ENCODE measurements around the gene MAPKAPK2. TPM values are rescaled to one million over a fixed set of nuclear protein-coding genes. Genes with fewer than 3 reads are reported as not detected.
A peak's percentile ranks its signal among the peaks of the same experiment; 100 is the strongest.
"Not testable (repeated sequence)": the region's sequence is repeated elsewhere in the genome, so short reads cannot be mapped to it uniquely, and the experiment has no call there.

Gene MAPKAPK2
- total RNA-seq, 1 experiment from 2014 or later, result 96.2 TPM

GRCh38 chr1:206761159-206761768 lies 76.6 kb downstream of the MAPKAPK2 start:
- peaks cover 5% of the 10 kb centered on the region for H3K4me1 Mint-ChIP-seq (ENCODE audit: low read depth, unreplicated experiment)
- no peaks in the 10 kb centered on the region for H3K36me3 Mint-ChIP-seq (ENCODE audit: insufficient read depth, unreplicated experiment)
- no TSS peak for BruUV-seq (replicated peaks)
- no peaks in the 10 kb centered on the region for H3K9me3 Mint-ChIP-seq (ENCODE audit: low read depth, unreplicated experiment)
- TF ChIP-seq CTCF (IDR thresholded peaks at IDR 0.05; ENCODE audit: unreplicated experiment), result no peak
- H3K4me3 Mint-ChIP-seq (ENCODE audit: low read depth, unreplicated experiment), result no peak overlapping the region
- CTCF ChIA-PET, result interaction anchor here (1.2 kb wide), 1 partner anchor 308 kb away, joined by 14 read pairs; no protein-coding TSS in a partner anchor
- DNase-seq, result no peak
- H3K27ac Mint-ChIP-seq (ENCODE audit: unreplicated experiment), result no peak overlapping the region
- intact Hi-C loops (cut with micrococcal nuclease; ENCODE audit: unreplicated experiment), result no loop called here
- peaks cover 26% of the 10 kb centered on the region for H3K27me3 Mint-ChIP-seq (ENCODE audit: unreplicated experiment)

DNA sequence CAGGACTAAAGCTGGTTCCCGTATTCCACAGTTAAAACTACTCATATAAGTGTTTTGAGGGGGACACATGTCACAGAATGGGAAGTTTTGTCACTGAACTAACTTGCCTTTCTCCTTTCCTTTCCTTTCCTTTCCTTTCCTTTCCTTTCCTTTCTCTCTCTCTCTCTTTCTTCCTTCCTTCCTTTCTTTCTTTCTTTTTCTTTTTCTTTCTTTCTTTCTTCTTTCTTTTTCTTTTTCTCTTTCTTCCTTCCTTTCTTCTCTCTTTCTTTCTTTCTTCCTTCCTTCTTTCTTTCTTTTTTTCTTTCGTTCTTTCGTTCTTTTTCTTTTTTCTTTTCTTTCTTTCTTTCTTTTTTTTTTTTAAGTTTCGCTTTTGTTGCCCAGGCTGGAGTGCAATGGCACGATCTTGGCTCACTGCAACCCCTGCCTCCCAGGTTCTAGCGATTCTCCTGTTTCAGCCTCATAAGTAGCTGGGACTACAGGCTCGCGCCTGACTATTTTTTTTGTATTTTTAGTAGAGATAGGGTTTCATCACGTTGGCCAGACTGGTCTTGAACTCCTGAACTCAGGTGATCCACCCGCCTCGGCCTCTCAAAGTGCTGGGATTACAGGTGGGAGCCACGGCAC lies 78.1 kb downstream of the MAPKAPK2 start:
- H3K27me3 Mint-ChIP-seq (ENCODE audit: unreplicated experiment), result peaks cover 26% of the 10 kb centered on the region
- not testable (repeated sequence) for BruUV-seq (replicated peaks)

GRCh38 chr1:206765771-206766170 lies 81.1 kb downstream of the MAPKAPK2 start:
- peaks cover 45% of the 10 kb centered on the region for H3K27me3 Mint-ChIP-seq (ENCODE audit: unreplicated experiment)
- DNase-seq; H3K9me3 Mint-ChIP-seq (ENCODE audit: low read depth, unreplicated experiment); H3K4me3 Mint-ChIP-seq (ENCODE audit: low read depth, unreplicated experiment); H3K36me3 Mint-ChIP-seq (ENCODE audit: insufficient read depth, unreplicated experiment); BruUV-seq (replicated peaks); intact Hi-C loops (cut with micrococcal nuclease; ENCODE audit: unreplicated experiment); H3K27ac Mint-ChIP-seq (ENCODE audit: unreplicated experiment); H3K4me1 Mint-ChIP-seq (ENCODE audit: low read depth, unreplicated experiment): not testable (repeated sequence)
- CTCF ChIA-PET, result interaction anchor here (0.8 to 1.4 kb wide), 5 partner anchors 10 to 215 kb away, joined by 3 to 4 read pairs (median 4); no protein-coding TSS in a partner anchor

More for the DNA sequence above, 78.1 kb downstream of the MAPKAPK2 start:
- H3K9me3 Mint-ChIP-seq (ENCODE audit: low read depth, unreplicated experiment); H3K27ac Mint-ChIP-seq (ENCODE audit: unreplicated experiment); H3K4me3 Mint-ChIP-seq (ENCODE audit: low read depth, unreplicated experiment); DNase-seq; H3K4me1 Mint-ChIP-seq (ENCODE audit: low read depth, unreplicated experiment); H3K36me3 Mint-ChIP-seq (ENCODE audit: insufficient read depth, unreplicated experiment); intact Hi-C loops (cut with micrococcal nuclease; ENCODE audit: unreplicated experiment): not testable (repeated sequence)
- CTCF ChIA-PET, result interaction anchor here (0.6 to 1.2 kb wide), 2 partner anchors 9 to 310 kb away, joined by 5 to 14 read pairs; no protein-coding TSS in a partner anchor

GRCh38 chr1:206766251-206766856 lies 81.6 kb downstream of the MAPKAPK2 start:
- intact Hi-C loops (cut with micrococcal nuclease; ENCODE audit: unreplicated experiment), result no loop called here

More at GRCh38 chr1:206766251-206766856, 81.6 kb downstream of the MAPKAPK2 start:
- BruUV-seq (replicated peaks), result no TSS peak
- TF ChIP-seq CTCF (IDR thresholded peaks at IDR 0.05; ENCODE audit: unreplicated experiment), result no peak
- Mint-ChIP-seq H3K27me3 (ENCODE audit: unreplicated experiment) (peaks cover 51% of the 10 kb centered on the region), H3K4me3 (ENCODE audit: low read depth, unreplicated experiment) (no peak overlapping the region), H3K27ac (ENCODE audit: unreplicated experiment) (no peak overlapping the region), H3K9me3 (ENCODE audit: low read depth, unreplicated experiment) (no peaks in the 10 kb centered on the region), H3K36me3 (ENCODE audit: insufficient read depth, unreplicated experiment) (no peaks in the 10 kb centered on the region), H3K4me1 (ENCODE audit: low read depth, unreplicated experiment) (peaks cover 9% of the 10 kb centered on the region)
- DNase-seq, result peak; percentile 61
- CTCF ChIA-PET, result interaction anchor here (0.8 to 1.4 kb wide), 6 partner anchors 10 to 215 kb away, joined by 3 to 4 read pairs (median 4); no protein-coding TSS in a partner anchor

Data from Calu3 (cell line).